SK-N-SH (cell line): Measurements from ENCODE around the gene MEIS1. TPM values are rescaled to one million over a fixed set of nuclear protein-coding genes. Genes with fewer than 3 reads are reported as not detected.

Experiments used
- CTCF ChIA-PET: fragments of 300-600, 350-600 bp; formaldehyde crosslinking; extraction: SDS; loops from one replicate; lab custom pipeline; 2021; lab: Yijun Ruan, JAX
- POLR2A ChIA-PET: fragments of 350-600 bp; sonication (Branson Sonifier 250); formaldehyde crosslinking; extraction: SDS; loops from one replicate; lab custom pipeline; 2020; ENCODE audit warnings: antibody characterized with exemption, inconsistent platforms; lab: Yijun Ruan, JAX
- DNase-seq: peaks from one replicate; pipeline ENCODE4 v3.0.0; 2012
- H2AFZ ChIP-seq: fragments of 200-600 bp; sonication (generic); 2 replicates; pipeline ENCODE4 v1.8.1; 2016; ENCODE audit warnings: antibody characterized with exemption, mild to moderate bottlenecking, low read depth
- H3F3A ChIP-seq: fragments of 200-600 bp; sonication (generic); replicated peaks from 2 replicates; pipeline ENCODE3; 2016; ENCODE audit warnings: antibody characterized with exemption, mild to moderate bottlenecking; ENCODE audit not compliant: insufficient read depth
- H3K27ac ChIP-seq, 2 experiments: fragments of 200-500 bp in 1 of 2; fragments of 200-600 bp in 1 of 2; sonication (Bioruptor generic) in 1 of 2; sonication (generic), shearing (Covaris generic) in 1 of 2; 2 replicates each; pipeline versions ENCODE4 v1.5.1 to v1.6.1; 2014 to 2016; ENCODE audit warnings: low read depth in 2 of 2, inconsistent platforms in 1 of 2, low read length in 1 of 2, mild to moderate bottlenecking in 1 of 2, mixed read lengths in 1 of 2
- H3K27me3 ChIP-seq: fragments of 200-600 bp; sonication (generic), shearing (Covaris generic); 2 replicates; pipeline ENCODE4 v1.6.1; 2016; ENCODE audit warnings: mixed run types; ENCODE audit not compliant: insufficient read depth
- H3K36me3 ChIP-seq, 2 experiments: fragments of 200-500 bp in 1 of 2; fragments of 200-600 bp in 1 of 2; sonication (Bioruptor generic) in 1 of 2; sonication (generic) in 1 of 2; replicated peaks in 1 of 2; 2 replicates each; pipeline versions ENCODE3 to v1.5.1; 2014 to 2016; ENCODE audit warnings: low read length in 1 of 2, mild to moderate bottlenecking in 1 of 2; ENCODE audit not compliant: insufficient read depth in 2 of 2, control insufficient read depth in 1 of 2
- H3K4me1 ChIP-seq, 2 experiments: fragments of 200-500 bp in 1 of 2; fragments of 200-600 bp in 1 of 2; sonication (Bioruptor generic) in 1 of 2; sonication (generic), shearing (Covaris generic) in 1 of 2; 2 replicates each; pipeline versions ENCODE4 v1.5.1 to v1.6.1; 2014 to 2016; ENCODE audit warnings: low read depth in 1 of 2, low read length in 1 of 2, mixed run types in 1 of 2; ENCODE audit not compliant: insufficient read depth in 2 of 2, control insufficient read depth in 1 of 2
- H3K4me2 ChIP-seq: fragments of 200-600 bp; sonication (generic), shearing (Covaris generic); 2 replicates; pipeline ENCODE4 v1.6.1; 2017; ENCODE audit warnings: mixed run types
- H3K4me3 ChIP-seq, 2 experiments: fragments of 200-500 bp in 1 of 2; fragments of 200-600 bp in 1 of 2; sonication (Bioruptor generic) in 1 of 2; sonication (generic), shearing (Covaris generic) in 1 of 2; 2 replicates each; pipeline versions ENCODE4 v1.5.1 to v1.8.1; 2014 to 2016; ENCODE audit warnings: low read depth in 2 of 2, inconsistent platforms in 1 of 2, low read length in 1 of 2, mild to moderate bottlenecking in 1 of 2, mixed read lengths in 1 of 2, moderate library complexity in 1 of 2
- H3K79me2 ChIP-seq: fragments of 200-600 bp; sonication (generic); 2 replicates; pipeline ENCODE4 v1.8.1; 2017; ENCODE audit warnings: mild to moderate bottlenecking; ENCODE audit not compliant: insufficient read depth
- H3K9ac ChIP-seq: fragments of 200-600 bp; sonication (generic); 2 replicates; pipeline ENCODE4 v1.6.1; 2017; ENCODE audit warnings: mixed run types
- H3K9me2 ChIP-seq: fragments of 200-600 bp; sonication (generic); 2 replicates; pipeline ENCODE4 v1.6.1; 2017; ENCODE audit warnings: mixed run types
- H3K9me3 ChIP-seq: fragments of 200-600 bp; sonication (generic); 2 replicates; pipeline ENCODE4 v1.6.1; 2017; ENCODE audit warnings: mixed run types, mild to moderate bottlenecking, moderate library complexity
- H4K20me1 ChIP-seq: fragments of 200-600 bp; sonication (generic); 2 replicates; pipeline ENCODE4 v1.6.1; 2017; ENCODE audit warnings: mild to moderate bottlenecking, mixed run types; ENCODE audit not compliant: insufficient read depth
- CTCF ChIP-seq: fragments of 200-600 bp; sonication (generic); IDR thresholded peaks from 2 replicates; pipeline ENCODE4 v1.6.1; 2017; ENCODE audit warnings: antibody characterized with exemption, mild to moderate bottlenecking, moderate library complexity
- EP300 ChIP-seq, 2 experiments: IDR thresholded peaks; 2 replicates each; pipeline versions ENCODE4 v1.4.0 to v1.6.1; 2012; ENCODE audit warnings: borderline replicate concordance in 1 of 2, low read depth in 1 of 2, low read length in 1 of 2
- MAX ChIP-seq: IDR thresholded peaks from 2 replicates; pipeline ENCODE4 v1.4.0; 2012; ENCODE audit warnings: low read depth
- RCOR1 ChIP-seq: fragments of 150-350 bp; IDR thresholded peaks from 2 replicates; pipeline ENCODE4 v1.6.1; 2017; ENCODE audit warnings: antibody characterized with exemption, low read length
- USF1 ChIP-seq: IDR thresholded peaks from 2 replicates; pipeline ENCODE4 v1.4.0; 2012; ENCODE audit warnings: low read depth, borderline replicate concordance
- YY1 ChIP-seq: IDR thresholded peaks from 2 replicates; pipeline ENCODE4 v1.4.0; 2012; ENCODE audit warnings: low read depth, mild to moderate bottlenecking
- WGBS: methylation state at CpG from one replicate; pipeline ENCODE4 v1.1.6; 2017; ENCODE audit warnings: low lambda C conversion rate; 5-methylcytosine and 5-hydroxymethylcytosine counted together
- polyA plus RNA-seq, 3 experiments: library from polyadenylated mRNA; depleted of rRNA; stranded (reverse); fragments of >200 nt; gene quantifications; 2 replicates each; pipeline ENCODE4 v1.2.3, GENCODE V29; 2012

MEIS1 gene
- polyA plus RNA-seq, 1 of the 3 experiments (the other 2 are of a cell fraction): 16.9 TPM

- Histone ChIP-seq H3K4me1 (peaks cover 0 to 7% of the 10 kb centered on the region in 2 experiments; a peak in 3 of 4 replicates), H3K9me2 (no peaks in the 10 kb centered on the region), H2AFZ (no peak overlapping the region), H3F3A (no peaks in the 10 kb centered on the region), H3K27me3 (no peaks in the 10 kb centered on the region), H3K79me2 (peaks cover 24% of the 10 kb centered on the region), H3K4me2 (no peak overlapping the region), H3K9me3 (no peaks in the 10 kb centered on the region), H3K4me3 (no peak overlapping the region), H3K36me3 (peaks cover 58 to 86% of the 10 kb centered on the region in 2 experiments), H4K20me1 (peaks cover 13% of the 10 kb centered on the region; the same call in 1 of the 2 replicates), H3K9ac (no peak overlapping the region), H3K27ac (no peak overlapping the region)
- CTCF ChIA-PET: interaction anchor here (0.6 to 1.9 kb wide), 3 partner anchors 35 to 764 kb away, joined by 3 to 4 read pairs (median 3); no protein-coding TSS in a partner anchor
- POLR2A ChIA-PET: no interaction called here
- 93% methylated on average over 11 of the region's 11 CpGs for WGBS
- DNase-seq: no peak
- TF ChIP-seq RCOR1: no peak
These were observed 34.4 kb downstream of the MEIS1 start for GRCh38 chr2:66469214-66469902.

- Histone ChIP-seq H2AFZ (no peak overlapping the region), H3K4me1 (peaks cover 0 to 7% of the 10 kb centered on the region in 2 experiments; a peak in 2 of 4 replicates), H3F3A (no peaks in the 10 kb centered on the region), H3K4me3 (no peak overlapping the region), H3K9ac (no peak overlapping the region), H3K79me2 (peaks cover 21% of the 10 kb centered on the region), H3K9me2 (no peaks in the 10 kb centered on the region), H3K27me3 (no peaks in the 10 kb centered on the region), H3K4me2 (no peak overlapping the region), H4K20me1 (peaks cover 9% of the 10 kb centered on the region; the same call in 1 of the 2 replicates), H3K27ac (no peak overlapping the region; a peak in 1 of 4 replicates), H3K9me3 (no peaks in the 10 kb centered on the region), H3K36me3 (peaks cover 57 to 83% of the 10 kb centered on the region in 2 experiments)
- CTCF ChIA-PET: interaction anchor here (1.0 kb wide), 1 partner anchor 25 kb away, joined by 3 read pairs; no protein-coding TSS in a partner anchor
- DNase-seq: no peak
- TF ChIP-seq USF1 (no peak), EP300 (IDR thresholded peaks at IDR 0.05; ENCODE audit: borderline replicate concordance in 1 of 2, low read depth in 1 of 2, low read length in 1 of 2) (no peak), CTCF (no peak), YY1 (no peak), MAX (no peak)
- WGBS: 87% methylated on average over 2 of the region's 2 CpGs
- POLR2A ChIA-PET: no interaction called here
These were observed 35.3 kb downstream of the MEIS1 start for GRCh38 chr2:66470199-66470598.
